GM23338 (cell line): ENCODE measurements around the gene CDHR4. TPM values are rescaled to one million over a fixed set of nuclear protein-coding genes. Genes with fewer than 3 reads are reported as not detected.

Source experiments
- ATAC-seq: fragments of 200-7000 bp; cut with Tn5 transposase; 3 replicates; pipeline ENCODE4 v1.9.1; 2020
- DNase-seq: peaks from one replicate; pipeline ENCODE4 v3.0.0-alpha.2; 2015; ENCODE audit warnings: low spot score
- H2AFZ ChIP-seq: fragments of 200-600 bp; sonication (generic); 2 replicates; pipeline ENCODE4 v1.8.0; 2016; ENCODE audit warnings: antibody characterized with exemption, mild to moderate bottlenecking, moderate library complexity
- H3F3A ChIP-seq: fragments of 200-600 bp; sonication (generic); replicated peaks from 2 replicates; pipeline ENCODE4 v1.8.0; 2017; ENCODE audit warnings: antibody characterized with exemption, mixed run types, low read depth
- H3K27ac ChIP-seq: fragments of 200-600 bp; sonication (generic); 2 replicates; pipeline ENCODE4 v1.6.1; 2016; ENCODE audit warnings: low read depth
- H3K27me3 ChIP-seq: fragments of 200-600 bp; sonication (generic); 2 replicates; pipeline ENCODE4 v1.8.0; 2016; ENCODE audit warnings: mild to moderate bottlenecking, mixed run types, moderate library complexity; ENCODE audit not compliant: insufficient read depth
- H3K36me3 ChIP-seq: fragments of 200-600 bp; sonication (generic); 2 replicates; pipeline ENCODE4 v1.8.0; 2016; ENCODE audit warnings: mild to moderate bottlenecking; ENCODE audit not compliant: insufficient read depth
- H3K4me1 ChIP-seq: fragments of 200-600 bp; sonication (generic); 2 replicates; pipeline ENCODE4 v1.8.0; 2016; ENCODE audit warnings: mild to moderate bottlenecking, moderate library complexity; ENCODE audit not compliant: insufficient read depth
- H3K4me2 ChIP-seq: fragments of 200-600 bp; sonication (generic); 2 replicates; pipeline ENCODE4 v1.7.1; 2017; ENCODE audit warnings: mixed run types
- H3K4me3 ChIP-seq: fragments of 200-600 bp; sonication (generic); 2 replicates; pipeline ENCODE4 v1.6.1; 2016; ENCODE audit warnings: mixed run types
- H3K79me2 ChIP-seq: fragments of 200-600 bp; sonication (generic); replicated peaks from 2 replicates; pipeline ENCODE4 v1.8.0; 2017; ENCODE audit warnings: mild to moderate bottlenecking; ENCODE audit not compliant: insufficient read depth
- H3K9me2 ChIP-seq: fragments of 200-600 bp; sonication (generic); 2 replicates; pipeline ENCODE4 v1.8.0; 2017; ENCODE audit not compliant: insufficient read depth
- H4K20me1 ChIP-seq: fragments of 200-600 bp; sonication (generic); replicated peaks from 2 replicates; pipeline ENCODE4 v1.8.0; 2017; ENCODE audit warnings: mild to moderate bottlenecking; ENCODE audit not compliant: insufficient read depth
- H3K27ac Mint-ChIP-seq: 2 replicates; pipeline ENCODE4 v1.8.0; 2020; ENCODE audit warnings: inconsistent platforms, mild to moderate bottlenecking, moderate library complexity, mixed read lengths
- H3K27me3 Mint-ChIP-seq: 3 replicates; pipeline ENCODE4 v1.8.0; 2022; ENCODE audit warnings: low read depth, mild to moderate bottlenecking, moderate library complexity, mixed read lengths, inconsistent platforms; ENCODE audit not compliant: insufficient read depth, poor library complexity
- H3K36me3 Mint-ChIP-seq: 3 replicates; pipeline ENCODE4 v1.8.0; 2021; ENCODE audit warnings: low read depth, mild to moderate bottlenecking, inconsistent platforms, moderate library complexity, mixed read lengths
- H3K4me1 Mint-ChIP-seq: 3 replicates; pipeline ENCODE4 v1.8.0; 2020; ENCODE audit warnings: mild to moderate bottlenecking, inconsistent platforms, mixed read lengths
- H3K4me3 Mint-ChIP-seq: 3 replicates; pipeline ENCODE4 v1.8.0; 2021; ENCODE audit warnings: moderate library complexity, mild to moderate bottlenecking, inconsistent platforms, mixed read lengths
- H3K9me3 Mint-ChIP-seq: 3 replicates; pipeline ENCODE4 v1.8.0; 2020; ENCODE audit warnings: moderate library complexity, mild to moderate bottlenecking, inconsistent platforms, mixed read lengths
- CREB1 ChIP-seq: fragments of 250-450 bp; sonication (Bioruptor Pico); IDR thresholded peaks from 2 replicates; pipeline ENCODE4 v1.5.0; 2020; ENCODE audit warnings: low read depth, mild to moderate bottlenecking, moderate library complexity
- EZH2 ChIP-seq: fragments of 200-600 bp; sonication (generic); IDR thresholded peaks from one replicate; pipeline ENCODE4 v1.8.0; 2017; ENCODE audit warnings: antibody characterized with exemption, mild to moderate bottlenecking, low read depth; ENCODE audit not compliant: unreplicated experiment
- EZH2phosphoT487 ChIP-seq: fragments of 200-600 bp; sonication (generic); IDR thresholded peaks from one replicate; pipeline ENCODE4 v1.8.1; 2018; ENCODE audit warnings: antibody characterized with exemption; ENCODE audit not compliant: unreplicated experiment
- JUNB ChIP-seq: IDR thresholded peaks from one replicate; pipeline ENCODE4 v1.6.1; 2016; ENCODE audit warnings: antibody characterized with exemption; ENCODE audit not compliant: unreplicated experiment
- NANOG ChIP-seq: IDR thresholded peaks from 2 replicates; pipeline ENCODE4 v1.6.1; 2016; ENCODE audit warnings: antibody characterized with exemption, borderline replicate concordance
- POLR2AphosphoS5 ChIP-seq: IDR thresholded peaks from 2 replicates; pipeline ENCODE4 v1.6.1; 2016; ENCODE audit warnings: antibody characterized with exemption, low read depth
- STAT1 ChIP-seq: IDR thresholded peaks from one replicate; pipeline ENCODE4 v1.6.1; 2016; ENCODE audit warnings: antibody characterized with exemption; ENCODE audit not compliant: unreplicated experiment
- ZNF114 ChIP-seq: fragments of 250-450 bp; sonication (Bioruptor Pico); IDR thresholded peaks from 2 replicates; pipeline ENCODE4 v1.5.0; 2020; ENCODE audit warnings: mild to moderate bottlenecking, moderate library complexity
- ZNF331 ChIP-seq: fragments of 250-450 bp; sonication (Bioruptor Pico); IDR thresholded peaks from 2 replicates; pipeline ENCODE4 v1.5.0; 2020; ENCODE audit warnings: low read depth, mild to moderate bottlenecking, moderate library complexity
- polyA plus RNA-seq: library from polyadenylated mRNA; unstranded; fragments of >200 nt; fragmentation: Nextera tagmentation; extraction: Ambion mirVana; gene quantifications from 2 replicates; pipeline ENCODE4 v1.2.1, GENCODE V29; 2016
- total RNA-seq: library from RNA; depleted of rRNA; stranded (reverse); fragments of >200 nt; shearing (Covaris generic); gene quantifications from 2 replicates; pipeline ENCODE4 v1.2.3, GENCODE V29; 2014
- TF ChIP-seq, protein P1 (sequence below): IDR thresholded peaks from one replicate; pipeline ENCODE4 v1.6.1; 2018; ENCODE audit warnings: antibody characterized with exemption; ENCODE audit not compliant: unreplicated experiment
- TF ChIP-seq, protein P2 (sequence below): IDR thresholded peaks from 2 replicates; pipeline ENCODE4 v1.6.1; 2016; ENCODE audit warnings: antibody characterized with exemption
- TF ChIP-seq, protein P3 (sequence below), 2 experiments: fragments of 200-600 bp in 1 of 2; sonication (generic) in 1 of 2; conservative IDR thresholded peaks; 2 replicates each; pipeline versions ENCODE4 v1.5.1 to v1.6.1; 2016 to 2017; ENCODE audit warnings: antibody characterized with exemption in 2 of 2, low read depth in 2 of 2, mild to moderate bottlenecking in 2 of 2, moderate library complexity in 1 of 2
- TF ChIP-seq, protein P4 (sequence below): fragments of 250-450 bp; sonication (Bioruptor Pico); IDR thresholded peaks from 2 replicates; pipeline ENCODE4 v1.5.0; 2020; ENCODE audit warnings: mild to moderate bottlenecking, moderate library complexity

CDHR4 gene
- total and polyA plus RNA-seq, 2 experiments from 2014 or later = 0.24 to 0.26 TPM

DNA sequence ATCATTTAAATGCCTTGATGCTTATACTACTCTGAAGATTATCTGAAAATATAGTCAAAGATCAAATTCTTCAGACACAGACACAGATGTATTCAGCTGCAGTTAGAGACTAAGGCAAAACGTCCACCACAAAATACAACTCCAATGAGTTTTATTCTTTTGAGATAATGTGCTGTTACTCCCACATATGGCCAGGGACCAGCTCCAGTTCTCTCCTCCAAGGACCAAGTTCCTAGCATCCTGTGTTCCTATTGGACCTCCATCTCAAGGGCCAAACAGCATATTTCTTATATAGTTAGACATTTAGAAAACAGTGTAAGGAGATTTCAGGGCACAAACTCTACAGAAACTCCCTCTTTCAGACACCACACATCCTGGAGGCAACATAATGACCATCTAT, 40.4 kb downstream of the CDHR4 start:
- no peak overlapping the region for H3K4me2 ChIP-seq
- H3K27ac ChIP-seq = no peak overlapping the region
- no peaks in the 10 kb centered on the region for H3K4me1 ChIP-seq
- H3K79me2 ChIP-seq = peaks cover 100% of the 10 kb centered on the region
- ATAC-seq = no peak
- no peaks in the 10 kb centered on the region for H3K27me3 ChIP-seq
- no peak overlapping the region for H2AFZ ChIP-seq
- H4K20me1 ChIP-seq = peaks cover 39% of the 10 kb centered on the region
- DNase-seq = no peak
- no peaks in the 10 kb centered on the region for H3K9me2 ChIP-seq
- Mint-ChIP-seq H3K27me3 (no peaks in the 10 kb centered on the region), H3K27ac (no peak overlapping the region), H3K9me3 (no peaks in the 10 kb centered on the region), H3K36me3 (no peaks in the 10 kb centered on the region), H3K4me1 (peaks cover 4% of the 10 kb centered on the region; the same call in 1 of the 3 replicates), H3K4me3 (no peak overlapping the region)
- 0 out of 2 replicates have a peak, but pooled peaks cover 5% of the 10 kb centered on the region for H3F3A ChIP-seq
- TF ChIP-seq, protein P1, sequence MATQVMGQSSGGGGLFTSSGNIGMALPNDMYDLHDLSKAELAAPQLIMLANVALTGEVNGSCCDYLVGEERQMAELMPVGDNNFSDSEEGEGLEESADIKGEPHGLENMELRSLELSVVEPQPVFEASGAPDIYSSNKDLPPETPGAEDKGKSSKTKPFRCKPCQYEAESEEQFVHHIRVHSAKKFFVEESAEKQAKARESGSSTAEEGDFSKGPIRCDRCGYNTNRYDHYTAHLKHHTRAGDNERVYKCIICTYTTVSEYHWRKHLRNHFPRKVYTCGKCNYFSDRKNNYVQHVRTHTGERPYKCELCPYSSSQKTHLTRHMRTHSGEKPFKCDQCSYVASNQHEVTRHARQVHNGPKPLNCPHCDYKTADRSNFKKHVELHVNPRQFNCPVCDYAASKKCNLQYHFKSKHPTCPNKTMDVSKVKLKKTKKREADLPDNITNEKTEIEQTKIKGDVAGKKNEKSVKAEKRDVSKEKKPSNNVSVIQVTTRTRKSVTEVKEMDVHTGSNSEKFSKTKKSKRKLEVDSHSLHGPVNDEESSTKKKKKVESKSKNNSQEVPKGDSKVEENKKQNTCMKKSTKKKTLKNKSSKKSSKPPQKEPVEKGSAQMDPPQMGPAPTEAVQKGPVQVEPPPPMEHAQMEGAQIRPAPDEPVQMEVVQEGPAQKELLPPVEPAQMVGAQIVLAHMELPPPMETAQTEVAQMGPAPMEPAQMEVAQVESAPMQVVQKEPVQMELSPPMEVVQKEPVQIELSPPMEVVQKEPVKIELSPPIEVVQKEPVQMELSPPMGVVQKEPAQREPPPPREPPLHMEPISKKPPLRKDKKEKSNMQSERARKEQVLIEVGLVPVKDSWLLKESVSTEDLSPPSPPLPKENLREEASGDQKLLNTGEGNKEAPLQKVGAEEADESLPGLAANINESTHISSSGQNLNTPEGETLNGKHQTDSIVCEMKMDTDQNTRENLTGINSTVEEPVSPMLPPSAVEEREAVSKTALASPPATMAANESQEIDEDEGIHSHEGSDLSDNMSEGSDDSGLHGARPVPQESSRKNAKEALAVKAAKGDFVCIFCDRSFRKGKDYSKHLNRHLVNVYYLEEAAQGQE = no peak
- no peak for TF ChIP-seq ZNF331 (CRISPR knock-in tag)
- no peak for TF ChIP-seq POLR2AphosphoS5
- no peak for TF ChIP-seq ZNF114
- TF ChIP-seq CREB1 (CRISPR knock-in tag) = no peak
- TF ChIP-seq, protein P2, sequence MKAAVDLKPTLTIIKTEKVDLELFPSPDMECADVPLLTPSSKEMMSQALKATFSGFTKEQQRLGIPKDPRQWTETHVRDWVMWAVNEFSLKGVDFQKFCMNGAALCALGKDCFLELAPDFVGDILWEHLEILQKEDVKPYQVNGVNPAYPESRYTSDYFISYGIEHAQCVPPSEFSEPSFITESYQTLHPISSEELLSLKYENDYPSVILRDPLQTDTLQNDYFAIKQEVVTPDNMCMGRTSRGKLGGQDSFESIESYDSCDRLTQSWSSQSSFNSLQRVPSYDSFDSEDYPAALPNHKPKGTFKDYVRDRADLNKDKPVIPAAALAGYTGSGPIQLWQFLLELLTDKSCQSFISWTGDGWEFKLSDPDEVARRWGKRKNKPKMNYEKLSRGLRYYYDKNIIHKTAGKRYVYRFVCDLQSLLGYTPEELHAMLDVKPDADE = no peak
- TF ChIP-seq EZH2 = no peak
- TF ChIP-seq EZH2phosphoT487 = no peak
- TF ChIP-seq JUNB = no peak
- no peak for TF ChIP-seq STAT1
- TF ChIP-seq, protein P3, sequence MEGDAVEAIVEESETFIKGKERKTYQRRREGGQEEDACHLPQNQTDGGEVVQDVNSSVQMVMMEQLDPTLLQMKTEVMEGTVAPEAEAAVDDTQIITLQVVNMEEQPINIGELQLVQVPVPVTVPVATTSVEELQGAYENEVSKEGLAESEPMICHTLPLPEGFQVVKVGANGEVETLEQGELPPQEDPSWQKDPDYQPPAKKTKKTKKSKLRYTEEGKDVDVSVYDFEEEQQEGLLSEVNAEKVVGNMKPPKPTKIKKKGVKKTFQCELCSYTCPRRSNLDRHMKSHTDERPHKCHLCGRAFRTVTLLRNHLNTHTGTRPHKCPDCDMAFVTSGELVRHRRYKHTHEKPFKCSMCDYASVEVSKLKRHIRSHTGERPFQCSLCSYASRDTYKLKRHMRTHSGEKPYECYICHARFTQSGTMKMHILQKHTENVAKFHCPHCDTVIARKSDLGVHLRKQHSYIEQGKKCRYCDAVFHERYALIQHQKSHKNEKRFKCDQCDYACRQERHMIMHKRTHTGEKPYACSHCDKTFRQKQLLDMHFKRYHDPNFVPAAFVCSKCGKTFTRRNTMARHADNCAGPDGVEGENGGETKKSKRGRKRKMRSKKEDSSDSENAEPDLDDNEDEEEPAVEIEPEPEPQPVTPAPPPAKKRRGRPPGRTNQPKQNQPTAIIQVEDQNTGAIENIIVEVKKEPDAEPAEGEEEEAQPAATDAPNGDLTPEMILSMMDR (conservative IDR thresholded peaks at IDR 0.05; ENCODE audit: low read depth in 2 of 2) = no peak
- TF ChIP-seq NANOG = no peak
- TF ChIP-seq, protein P4, sequence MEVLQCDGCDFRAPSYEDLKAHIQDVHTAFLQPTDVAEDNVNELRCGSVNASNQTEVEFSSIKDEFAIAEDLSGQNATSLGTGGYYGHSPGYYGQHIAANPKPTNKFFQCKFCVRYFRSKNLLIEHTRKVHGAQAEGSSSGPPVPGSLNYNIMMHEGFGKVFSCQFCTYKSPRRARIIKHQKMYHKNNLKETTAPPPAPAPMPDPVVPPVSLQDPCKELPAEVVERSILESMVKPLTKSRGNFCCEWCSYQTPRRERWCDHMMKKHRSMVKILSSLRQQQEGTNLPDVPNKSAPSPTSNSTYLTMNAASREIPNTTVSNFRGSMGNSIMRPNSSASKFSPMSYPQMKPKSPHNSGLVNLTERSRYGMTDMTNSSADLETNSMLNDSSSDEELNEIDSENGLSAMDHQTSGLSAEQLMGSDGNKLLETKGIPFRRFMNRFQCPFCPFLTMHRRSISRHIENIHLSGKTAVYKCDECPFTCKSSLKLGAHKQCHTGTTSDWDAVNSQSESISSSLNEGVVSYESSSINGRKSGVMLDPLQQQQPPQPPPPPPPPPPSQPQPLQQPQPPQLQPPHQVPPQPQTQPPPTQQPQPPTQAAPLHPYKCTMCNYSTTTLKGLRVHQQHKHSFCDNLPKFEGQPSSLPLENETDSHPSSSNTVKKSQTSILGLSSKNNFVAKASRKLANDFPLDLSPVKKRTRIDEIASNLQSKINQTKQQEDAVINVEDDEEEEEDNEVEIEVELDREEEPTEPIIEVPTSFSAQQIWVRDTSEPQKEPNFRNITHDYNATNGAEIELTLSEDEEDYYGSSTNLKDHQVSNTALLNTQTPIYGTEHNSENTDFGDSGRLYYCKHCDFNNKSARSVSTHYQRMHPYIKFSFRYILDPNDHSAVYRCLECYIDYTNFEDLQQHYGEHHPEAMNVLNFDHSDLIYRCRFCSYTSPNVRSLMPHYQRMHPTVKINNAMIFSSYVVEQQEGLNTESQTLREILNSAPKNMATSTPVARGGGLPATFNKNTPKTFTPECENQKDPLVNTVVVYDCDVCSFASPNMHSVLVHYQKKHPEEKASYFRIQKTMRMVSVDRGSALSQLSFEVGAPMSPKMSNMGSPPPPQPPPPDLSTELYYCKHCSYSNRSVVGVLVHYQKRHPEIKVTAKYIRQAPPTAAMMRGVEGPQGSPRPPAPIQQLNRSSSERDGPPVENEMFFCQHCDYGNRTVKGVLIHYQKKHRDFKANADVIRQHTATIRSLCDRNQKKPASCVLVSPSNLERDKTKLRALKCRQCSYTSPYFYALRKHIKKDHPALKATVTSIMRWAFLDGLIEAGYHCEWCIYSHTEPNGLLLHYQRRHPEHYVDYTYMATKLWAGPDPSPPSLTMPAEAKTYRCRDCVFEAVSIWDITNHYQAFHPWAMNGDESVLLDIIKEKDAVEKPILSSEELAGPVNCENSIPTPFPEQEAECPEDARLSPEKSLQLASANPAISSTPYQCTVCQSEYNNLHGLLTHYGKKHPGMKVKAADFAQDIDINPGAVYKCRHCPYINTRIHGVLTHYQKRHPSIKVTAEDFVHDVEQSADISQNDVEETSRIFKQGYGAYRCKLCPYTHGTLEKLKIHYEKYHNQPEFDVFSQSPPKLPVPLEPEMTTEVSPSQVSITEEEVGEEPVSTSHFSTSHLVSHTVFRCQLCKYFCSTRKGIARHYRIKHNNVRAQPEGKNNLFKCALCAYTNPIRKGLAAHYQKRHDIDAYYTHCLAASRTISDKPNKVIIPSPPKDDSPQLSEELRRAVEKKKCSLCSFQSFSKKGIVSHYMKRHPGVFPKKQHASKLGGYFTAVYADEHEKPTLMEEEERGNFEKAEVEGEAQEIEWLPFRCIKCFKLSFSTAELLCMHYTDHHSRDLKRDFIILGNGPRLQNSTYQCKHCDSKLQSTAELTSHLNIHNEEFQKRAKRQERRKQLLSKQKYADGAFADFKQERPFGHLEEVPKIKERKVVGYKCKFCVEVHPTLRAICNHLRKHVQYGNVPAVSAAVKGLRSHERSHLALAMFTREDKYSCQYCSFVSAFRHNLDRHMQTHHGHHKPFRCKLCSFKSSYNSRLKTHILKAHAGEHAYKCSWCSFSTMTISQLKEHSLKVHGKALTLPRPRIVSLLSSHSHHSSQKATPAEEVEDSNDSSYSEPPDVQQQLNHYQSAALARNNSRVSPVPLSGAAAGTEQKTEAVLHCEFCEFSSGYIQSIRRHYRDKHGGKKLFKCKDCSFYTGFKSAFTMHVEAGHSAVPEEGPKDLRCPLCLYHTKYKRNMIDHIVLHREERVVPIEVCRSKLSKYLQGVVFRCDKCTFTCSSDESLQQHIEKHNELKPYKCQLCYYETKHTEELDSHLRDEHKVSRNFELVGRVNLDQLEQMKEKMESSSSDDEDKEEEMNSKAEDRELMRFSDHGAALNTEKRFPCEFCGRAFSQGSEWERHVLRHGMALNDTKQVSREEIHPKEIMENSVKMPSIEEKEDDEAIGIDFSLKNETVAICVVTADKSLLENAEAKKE (CRISPR knock-in tag) = no peak
- no peaks in the 10 kb centered on the region for H3K36me3 ChIP-seq
- H3K4me3 ChIP-seq = no peak overlapping the region
